ENCODE results near the gene CARD11. TPM values are rescaled to one million over a fixed set of nuclear protein-coding genes. Genes with fewer than 3 reads are reported as not detected.

Gene CARD11
- total and polyA plus RNA-seq, 9 donors, result 0.28 to 2.5 (median 0.80) TPM

DNA sequence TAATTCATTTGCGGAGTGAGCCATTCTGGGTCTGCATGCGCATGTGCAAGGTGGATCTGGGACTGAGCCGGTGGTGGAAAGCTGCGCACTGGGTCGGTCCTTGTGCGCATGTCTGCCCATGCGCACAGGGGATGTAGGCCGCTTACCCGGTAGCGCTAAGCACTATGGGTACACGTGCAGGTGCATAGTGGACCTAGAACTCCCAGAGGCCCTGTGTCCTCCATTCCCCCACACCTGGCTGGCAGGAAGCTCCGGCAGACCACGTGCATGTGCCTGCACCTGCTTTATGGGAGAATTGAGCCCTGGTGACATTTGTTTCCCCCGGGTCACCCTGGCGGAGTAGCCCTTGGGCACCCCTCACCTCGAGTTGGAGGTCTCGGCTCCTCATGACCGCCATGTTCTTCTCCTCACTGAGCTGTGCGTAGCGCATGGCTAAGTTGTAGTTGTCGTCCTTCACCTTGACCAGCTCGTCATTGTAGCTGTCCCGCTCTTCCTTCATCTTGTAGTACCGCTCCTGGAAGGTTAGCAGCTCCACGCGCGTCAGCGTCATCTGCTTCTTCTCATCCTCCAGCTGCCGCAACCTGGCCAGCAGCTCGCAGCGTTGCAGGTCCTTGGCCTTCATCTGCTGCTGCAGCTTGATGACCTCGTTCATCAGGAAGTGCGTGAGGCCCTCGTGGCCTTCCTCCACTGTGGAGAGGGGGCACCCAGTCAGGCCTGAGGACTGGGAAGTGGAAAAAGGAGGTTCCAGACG, 99.6 kb downstream of the CARD11 start:
- intact Hi-C loops (cut with DNase I), result no loop called here
- no peaks in the 10 kb centered on the region for H3K4me1 ChIP-seq (ENCODE audit: insufficient read depth)
- no peaks in the 10 kb centered on the region for H3K9me3 ChIP-seq
- WGBS, 3 donors, result 80 to 90% (median 84%) methylated on average over 35 of the region's 35 CpGs
- H3K27ac ChIP-seq, result no peak overlapping the region
- H3K4me3 ChIP-seq, result no peak overlapping the region
- DNase-seq, result no peak
- H3K27me3 ChIP-seq, result no peaks in the 10 kb centered on the region
- no peaks in the 10 kb centered on the region for H3K36me3 ChIP-seq
- TF ChIP-seq, protein P1, sequence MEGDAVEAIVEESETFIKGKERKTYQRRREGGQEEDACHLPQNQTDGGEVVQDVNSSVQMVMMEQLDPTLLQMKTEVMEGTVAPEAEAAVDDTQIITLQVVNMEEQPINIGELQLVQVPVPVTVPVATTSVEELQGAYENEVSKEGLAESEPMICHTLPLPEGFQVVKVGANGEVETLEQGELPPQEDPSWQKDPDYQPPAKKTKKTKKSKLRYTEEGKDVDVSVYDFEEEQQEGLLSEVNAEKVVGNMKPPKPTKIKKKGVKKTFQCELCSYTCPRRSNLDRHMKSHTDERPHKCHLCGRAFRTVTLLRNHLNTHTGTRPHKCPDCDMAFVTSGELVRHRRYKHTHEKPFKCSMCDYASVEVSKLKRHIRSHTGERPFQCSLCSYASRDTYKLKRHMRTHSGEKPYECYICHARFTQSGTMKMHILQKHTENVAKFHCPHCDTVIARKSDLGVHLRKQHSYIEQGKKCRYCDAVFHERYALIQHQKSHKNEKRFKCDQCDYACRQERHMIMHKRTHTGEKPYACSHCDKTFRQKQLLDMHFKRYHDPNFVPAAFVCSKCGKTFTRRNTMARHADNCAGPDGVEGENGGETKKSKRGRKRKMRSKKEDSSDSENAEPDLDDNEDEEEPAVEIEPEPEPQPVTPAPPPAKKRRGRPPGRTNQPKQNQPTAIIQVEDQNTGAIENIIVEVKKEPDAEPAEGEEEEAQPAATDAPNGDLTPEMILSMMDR (IDR thresholded peaks at IDR 0.05), result no peak
- no peak for TF ChIP-seq EP300 (IDR thresholded peaks at IDR 0.05)
- TF ChIP-seq POLR2A (IDR thresholded peaks at IDR 0.05), result no peak

DNA sequence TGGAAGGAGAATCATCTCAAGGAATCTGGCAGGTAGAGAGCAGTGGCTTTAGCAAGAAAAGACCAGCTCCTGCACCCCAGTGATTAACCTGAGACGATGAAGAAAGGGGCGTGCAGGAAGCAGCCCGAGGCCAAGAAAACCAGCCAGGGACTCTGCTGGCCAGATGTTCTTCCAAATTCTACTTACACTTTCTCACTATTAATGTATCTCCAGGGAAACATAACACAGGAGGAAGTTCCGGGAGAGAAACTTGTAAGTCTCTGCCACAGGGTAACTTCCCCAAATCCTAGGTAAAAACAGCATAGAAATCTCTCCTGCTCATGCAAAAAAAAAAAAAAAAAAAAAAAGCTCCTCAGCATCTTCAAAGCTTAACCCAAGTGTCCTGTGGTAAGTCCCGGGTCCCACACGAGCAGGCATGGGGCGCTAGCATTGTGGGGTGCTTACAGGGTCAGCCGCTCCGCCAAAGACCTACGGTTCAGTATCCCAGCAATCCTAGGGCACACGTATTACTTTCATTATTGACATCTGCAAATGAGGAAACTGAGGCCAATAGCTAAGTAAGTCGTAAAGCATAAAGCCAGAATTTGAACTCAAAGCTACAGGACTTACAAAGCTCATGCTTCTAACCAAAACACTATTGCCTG, 102.3 kb downstream of the CARD11 start:
- H3K36me3 ChIP-seq, result no peaks in the 10 kb centered on the region
- no peak overlapping the region for H3K4me3 ChIP-seq
- H3K27me3 ChIP-seq, result no peaks in the 10 kb centered on the region
- no peak overlapping the region for H3K27ac ChIP-seq
- WGBS, 3 donors, result 67 to 85% (median 75%) methylated on average over 12 of the region's 12 CpGs
- TF ChIP-seq, protein P1 (IDR thresholded peaks at IDR 0.05), result no peak
- no peak for TF ChIP-seq EP300 (IDR thresholded peaks at IDR 0.05)
- TF ChIP-seq POLR2A (IDR thresholded peaks at IDR 0.05), result no peak
- intact Hi-C loops (cut with DNase I), result no loop called here
- no peaks in the 10 kb centered on the region for H3K4me1 ChIP-seq (ENCODE audit: insufficient read depth)
- DNase-seq, result no peak
- H3K9me3 ChIP-seq, result no peaks in the 10 kb centered on the region

DNA sequence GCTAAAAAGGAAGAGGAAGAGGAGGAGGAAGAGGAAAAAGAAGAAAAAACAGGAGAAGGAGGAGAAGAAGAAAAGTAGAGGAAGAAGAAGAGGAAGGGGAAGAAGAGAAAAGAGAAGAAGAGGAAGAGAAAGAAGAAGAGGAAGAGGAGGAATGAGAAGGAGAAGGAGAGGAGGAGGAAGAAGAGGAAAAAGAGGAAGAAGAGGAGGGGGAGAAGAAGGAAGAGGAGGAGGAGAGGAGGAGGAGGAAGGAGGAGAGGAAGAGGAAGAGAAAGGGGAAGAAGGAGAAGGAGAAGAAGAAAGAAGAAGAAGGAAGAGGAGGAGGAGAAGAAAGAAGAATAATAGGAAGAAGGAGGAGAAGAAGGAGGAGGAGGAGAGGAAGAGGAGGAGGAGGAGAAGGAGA, 103.2 kb downstream of the CARD11 start:
- H3K9me3 ChIP-seq, result no peaks in the 10 kb centered on the region
- DNase-seq, result no peak
- no peaks in the 10 kb centered on the region for H3K27me3 ChIP-seq
- H3K4me1 ChIP-seq (ENCODE audit: insufficient read depth), result no peaks in the 10 kb centered on the region
- H3K4me3 ChIP-seq, result no peak overlapping the region
- no peaks in the 10 kb centered on the region for H3K36me3 ChIP-seq
- intact Hi-C loops (cut with DNase I), result no loop called here
- TF ChIP-seq EP300 (IDR thresholded peaks at IDR 0.05) (no peak), POLR2A (IDR thresholded peaks at IDR 0.05) (no peak)
- TF ChIP-seq, protein P1 (IDR thresholded peaks at IDR 0.05), result no peak
- no peak overlapping the region for H3K27ac ChIP-seq

DNA sequence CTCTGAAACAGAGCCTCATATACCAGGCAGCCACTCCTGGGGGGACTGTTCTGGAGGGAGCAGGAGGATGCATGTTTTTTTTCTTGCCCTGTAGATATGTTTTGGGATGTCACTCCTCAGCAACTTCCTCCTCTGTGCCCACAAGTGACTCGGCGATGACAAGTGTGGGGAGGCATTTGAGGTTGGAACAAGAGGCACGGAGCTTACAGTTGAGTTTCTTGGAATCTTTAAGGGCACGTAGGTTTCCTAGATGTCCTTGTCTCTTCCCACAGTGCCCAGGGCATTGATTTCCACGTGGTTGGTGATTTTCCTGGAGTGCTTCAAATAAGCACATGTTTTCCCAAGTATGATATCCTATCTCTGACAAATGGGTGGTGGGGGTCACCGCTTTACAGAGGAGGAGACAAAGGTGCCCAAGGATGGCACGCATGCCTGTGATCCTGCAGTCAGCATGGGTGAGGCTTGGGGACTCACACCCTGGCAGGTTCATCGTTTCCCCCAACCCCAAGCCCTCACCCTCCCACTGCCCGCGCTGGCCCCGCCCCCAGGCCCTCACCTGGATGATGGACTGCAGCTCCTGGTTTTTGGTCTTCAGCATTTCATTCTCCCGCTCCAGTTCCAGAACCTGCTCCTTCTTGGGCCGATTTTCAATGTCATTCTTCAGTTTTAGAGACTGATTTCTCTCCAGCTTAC, 104.3 kb downstream of the CARD11 start:
- DNase-seq, result peak in 1 of 5 donors; percentile 3
- H3K27ac ChIP-seq, result no peak overlapping the region
- 83 to 87% (median 85%) methylated on average over 13 of the region's 13 CpGs for WGBS, 3 donors
- TF ChIP-seq EP300 (IDR thresholded peaks at IDR 0.05), result no peak
- TF ChIP-seq, protein P1 (IDR thresholded peaks at IDR 0.05), result no peak
- no peak for TF ChIP-seq POLR2A (IDR thresholded peaks at IDR 0.05)
- H3K36me3 ChIP-seq, result no peaks in the 10 kb centered on the region
- intact Hi-C loops (cut with DNase I), result no loop called here
- no peaks in the 10 kb centered on the region for H3K9me3 ChIP-seq
- no peaks in the 10 kb centered on the region for H3K27me3 ChIP-seq
- no peak overlapping the region for H3K4me3 ChIP-seq
- no peaks in the 10 kb centered on the region for H3K4me1 ChIP-seq (ENCODE audit: insufficient read depth)

Data from ovary (tissue), 9 donors.